ENCODE results near the gene KCNAB3.

DNA sequence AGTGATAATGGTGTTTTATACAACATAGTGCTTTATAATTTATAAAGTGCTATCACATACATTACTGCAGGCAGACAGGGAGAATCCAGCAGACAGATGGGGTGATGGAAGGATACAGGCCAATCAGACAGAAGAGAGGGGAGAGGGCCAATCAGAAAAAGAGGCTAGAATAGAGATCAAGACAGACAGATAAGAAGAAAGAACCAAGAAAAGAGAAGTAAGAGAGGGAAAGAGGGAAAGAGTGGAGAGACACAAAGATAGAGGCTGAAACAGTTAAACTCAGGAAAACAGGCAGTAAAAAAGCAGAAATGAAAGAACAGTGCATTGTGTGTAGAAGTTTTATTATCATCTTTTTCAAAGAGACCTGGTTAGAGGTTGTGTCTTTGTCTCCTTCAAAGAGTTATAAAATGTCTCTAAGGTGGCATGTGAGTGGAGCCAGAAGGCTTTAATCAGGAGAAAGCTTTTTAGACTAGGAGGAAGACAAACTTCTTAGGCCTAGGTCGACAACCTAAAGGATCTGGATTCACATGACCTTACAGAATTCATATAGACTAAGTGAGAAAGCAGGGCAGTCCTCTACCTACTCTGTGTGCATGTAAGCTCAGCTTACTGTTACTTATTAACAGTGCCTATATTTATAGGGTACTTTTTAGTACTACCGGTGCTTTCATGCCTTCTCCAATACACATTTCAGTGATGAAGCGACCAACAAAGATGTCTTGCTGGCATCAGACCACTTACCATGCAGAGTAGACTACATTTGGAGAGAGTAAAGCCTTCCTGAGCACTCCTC lies 49.4 kb downstream of the KCNAB3 start:
- TF ChIP-seq FOXK2 (conservative IDR thresholded peaks at IDR 0.05 in 1 of 2, IDR thresholded peaks at IDR 0.05 in 1 of 2; ENCODE audit: low read depth in 2 of 2): no peak
- TF ChIP-seq FOXJ3 (CRISPR knock-in tag; IDR thresholded peaks at IDR 0.05): no peak
- no peak for TF ChIP-seq NR1H2 (CRISPR knock-in tag; IDR thresholded peaks at IDR 0.05)
- no peak for TF ChIP-seq CHD4 (IDR thresholded peaks at IDR 0.05; ENCODE audit: insufficient read depth, insufficient replicate concordance, low read depth, low read length, poor library complexity, severe bottlenecking)
- TF ChIP-seq U2AF1 (optimal IDR thresholded peaks at IDR 0.05; ENCODE audit: low read depth, low read length): no peak
- TF ChIP-seq CEBPB (tag; IDR thresholded peaks at IDR 0.05): no peak
- TF ChIP-seq ATF7 (IDR thresholded peaks at IDR 0.05): no peak
- TF ChIP-seq, protein P1, sequence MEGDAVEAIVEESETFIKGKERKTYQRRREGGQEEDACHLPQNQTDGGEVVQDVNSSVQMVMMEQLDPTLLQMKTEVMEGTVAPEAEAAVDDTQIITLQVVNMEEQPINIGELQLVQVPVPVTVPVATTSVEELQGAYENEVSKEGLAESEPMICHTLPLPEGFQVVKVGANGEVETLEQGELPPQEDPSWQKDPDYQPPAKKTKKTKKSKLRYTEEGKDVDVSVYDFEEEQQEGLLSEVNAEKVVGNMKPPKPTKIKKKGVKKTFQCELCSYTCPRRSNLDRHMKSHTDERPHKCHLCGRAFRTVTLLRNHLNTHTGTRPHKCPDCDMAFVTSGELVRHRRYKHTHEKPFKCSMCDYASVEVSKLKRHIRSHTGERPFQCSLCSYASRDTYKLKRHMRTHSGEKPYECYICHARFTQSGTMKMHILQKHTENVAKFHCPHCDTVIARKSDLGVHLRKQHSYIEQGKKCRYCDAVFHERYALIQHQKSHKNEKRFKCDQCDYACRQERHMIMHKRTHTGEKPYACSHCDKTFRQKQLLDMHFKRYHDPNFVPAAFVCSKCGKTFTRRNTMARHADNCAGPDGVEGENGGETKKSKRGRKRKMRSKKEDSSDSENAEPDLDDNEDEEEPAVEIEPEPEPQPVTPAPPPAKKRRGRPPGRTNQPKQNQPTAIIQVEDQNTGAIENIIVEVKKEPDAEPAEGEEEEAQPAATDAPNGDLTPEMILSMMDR (IDR thresholded peaks at IDR 0.05 in 2 of 3, conservative IDR thresholded peaks at IDR 0.05 in 1 of 3; ENCODE audit: insufficient read depth in 2 of 3, low read depth in 1 of 3, low read length in 3 of 3): no peak

All from K562 (cell line).